Mesothelial cell of epicardium (in vitro differentiated cells): ENCODE results near the gene NKAIN2. TPM values are rescaled to one million over a fixed set of nuclear protein-coding genes. Genes with fewer than 3 reads are reported as not detected.
"Not testable (repeated sequence)": the region's sequence is repeated elsewhere in the genome, so short reads cannot be mapped to it uniquely, and the experiment has no call there.

Source experiments
- DNase-seq, 2 experiments: peaks; one replicate each; pipeline ENCODE4 v3.0.0; 2021; ENCODE audit warnings: low spot score in 2 of 2; ENCODE audit not compliant: unreplicated experiment in 2 of 2
- H3K27ac Mint-ChIP-seq: 2 replicates; pipeline ENCODE4 v1.8.0; 2021; ENCODE audit warnings: mixed read lengths
- H3K27me3 Mint-ChIP-seq: 2 replicates; pipeline ENCODE4 v1.8.0; 2021; ENCODE audit warnings: low read depth, mixed read lengths
- H3K36me3 Mint-ChIP-seq: 2 replicates; pipeline ENCODE4 v1.8.0; 2021; ENCODE audit warnings: mixed read lengths
- H3K4me1 Mint-ChIP-seq: 2 replicates; pipeline ENCODE4 v1.8.0; 2021; ENCODE audit warnings: mixed read lengths
- H3K4me3 Mint-ChIP-seq: 2 replicates; pipeline ENCODE4 v1.8.0; 2021; ENCODE audit warnings: mild to moderate bottlenecking, moderate library complexity, mixed read lengths
- H3K9me3 Mint-ChIP-seq: 2 replicates; pipeline ENCODE4 v1.8.0; 2021; ENCODE audit warnings: mixed read lengths
- total RNA-seq: library from RNA; stranded (reverse); gene quantifications from 3 replicates; pipeline ENCODE4 v1.2.1, GENCODE V29; 2021
- TF ChIP-seq, protein P1 (sequence below): fragments of 200-600 bp; sonication (generic); IDR thresholded peaks from one replicate; pipeline ENCODE4 v1.5.0; 2021; ENCODE audit warnings: antibody characterized with exemption; ENCODE audit not compliant: unreplicated experiment

NKAIN2 gene
- total RNA-seq, 1 donor from 2014 or later = 1.6 TPM

DNA sequence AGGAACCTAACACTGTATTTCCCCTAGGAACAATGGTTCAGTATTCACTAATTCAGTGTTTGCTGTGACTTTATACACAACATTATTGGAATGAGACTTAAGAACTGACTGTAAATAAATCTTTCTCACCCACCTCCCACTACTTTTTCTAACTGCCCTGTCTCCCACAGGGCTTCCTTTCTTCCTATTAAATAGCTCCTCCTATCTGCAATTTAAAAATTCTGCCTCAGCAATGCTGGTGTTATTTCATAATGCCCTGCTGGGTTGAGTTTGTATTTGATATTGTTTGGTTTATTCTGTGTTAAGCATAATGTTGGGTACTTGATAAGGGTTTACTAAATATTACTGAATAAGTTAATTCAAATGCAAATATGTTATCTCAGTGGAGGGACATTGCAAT lies 585.5 kb downstream of the NKAIN2 start:
- no peaks in the 10 kb centered on the region for H3K4me1 Mint-ChIP-seq
- H3K36me3 Mint-ChIP-seq = no peaks in the 10 kb centered on the region
- H3K27me3 Mint-ChIP-seq = peaks cover 9% of the 10 kb centered on the region
- no peak overlapping the region for H3K4me3 Mint-ChIP-seq
- no peak overlapping the region for H3K27ac Mint-ChIP-seq
- DNase-seq = no peak
- H3K9me3 Mint-ChIP-seq = peaks cover 4% of the 10 kb centered on the region
- TF ChIP-seq, protein P1, sequence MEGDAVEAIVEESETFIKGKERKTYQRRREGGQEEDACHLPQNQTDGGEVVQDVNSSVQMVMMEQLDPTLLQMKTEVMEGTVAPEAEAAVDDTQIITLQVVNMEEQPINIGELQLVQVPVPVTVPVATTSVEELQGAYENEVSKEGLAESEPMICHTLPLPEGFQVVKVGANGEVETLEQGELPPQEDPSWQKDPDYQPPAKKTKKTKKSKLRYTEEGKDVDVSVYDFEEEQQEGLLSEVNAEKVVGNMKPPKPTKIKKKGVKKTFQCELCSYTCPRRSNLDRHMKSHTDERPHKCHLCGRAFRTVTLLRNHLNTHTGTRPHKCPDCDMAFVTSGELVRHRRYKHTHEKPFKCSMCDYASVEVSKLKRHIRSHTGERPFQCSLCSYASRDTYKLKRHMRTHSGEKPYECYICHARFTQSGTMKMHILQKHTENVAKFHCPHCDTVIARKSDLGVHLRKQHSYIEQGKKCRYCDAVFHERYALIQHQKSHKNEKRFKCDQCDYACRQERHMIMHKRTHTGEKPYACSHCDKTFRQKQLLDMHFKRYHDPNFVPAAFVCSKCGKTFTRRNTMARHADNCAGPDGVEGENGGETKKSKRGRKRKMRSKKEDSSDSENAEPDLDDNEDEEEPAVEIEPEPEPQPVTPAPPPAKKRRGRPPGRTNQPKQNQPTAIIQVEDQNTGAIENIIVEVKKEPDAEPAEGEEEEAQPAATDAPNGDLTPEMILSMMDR = no peak

DNA sequence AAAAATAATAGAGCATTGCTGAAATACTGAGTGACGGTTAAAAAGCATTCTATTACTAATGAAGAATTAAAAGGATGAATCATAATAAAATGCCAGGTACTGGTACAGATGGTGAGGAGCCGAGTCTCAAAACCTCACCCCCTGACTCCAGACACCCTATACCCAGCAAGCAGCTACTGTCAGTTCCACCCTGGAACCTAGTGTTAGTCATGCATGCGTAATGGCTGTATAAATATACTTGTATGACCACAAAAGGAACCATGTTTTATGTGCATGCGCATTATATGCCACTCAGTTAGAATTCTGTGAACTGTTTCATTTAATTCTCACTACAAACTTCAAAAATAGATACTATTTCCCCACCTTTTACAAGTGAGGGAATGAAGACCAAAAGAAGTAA lies 589.9 kb downstream of the NKAIN2 start:
- no peak overlapping the region for H3K27ac Mint-ChIP-seq
- H3K9me3 Mint-ChIP-seq = peaks cover 4% of the 10 kb centered on the region
- peaks cover 4% of the 10 kb centered on the region for H3K27me3 Mint-ChIP-seq
- TF ChIP-seq, protein P1 = no peak
- H3K4me1 Mint-ChIP-seq = no peaks in the 10 kb centered on the region
- DNase-seq = no peak
- H3K36me3 Mint-ChIP-seq = no peaks in the 10 kb centered on the region
- no peak overlapping the region for H3K4me3 Mint-ChIP-seq

DNA sequence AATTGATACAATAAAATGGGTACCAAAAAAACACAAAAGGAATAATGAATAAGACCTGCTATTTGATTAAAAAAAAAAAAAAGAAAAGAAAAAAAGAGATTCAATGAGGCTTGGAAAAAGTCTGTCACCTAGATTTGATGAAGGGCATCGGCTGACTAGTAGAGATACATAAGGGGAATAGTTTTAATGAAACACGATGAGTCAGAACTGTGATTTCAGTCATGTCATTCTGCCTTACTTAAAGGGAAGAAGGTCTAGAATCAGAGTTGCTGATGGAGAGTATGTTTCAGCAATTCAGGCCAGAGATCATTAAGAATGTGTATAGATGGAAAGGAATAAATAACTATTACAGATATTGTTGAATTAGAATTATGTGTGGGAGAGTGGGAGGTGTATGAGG lies 592.7 kb downstream of the NKAIN2 start:
- Mint-ChIP-seq H3K36me3 (no peaks in the 10 kb centered on the region), H3K27ac (no peak overlapping the region), H3K9me3 (no peaks in the 10 kb centered on the region), H3K4me1 (no peaks in the 10 kb centered on the region), H3K4me3 (no peak overlapping the region), H3K27me3 (peaks cover 1% of the 10 kb centered on the region)
- no peak for DNase-seq
- TF ChIP-seq, protein P1 = no peak

DNA sequence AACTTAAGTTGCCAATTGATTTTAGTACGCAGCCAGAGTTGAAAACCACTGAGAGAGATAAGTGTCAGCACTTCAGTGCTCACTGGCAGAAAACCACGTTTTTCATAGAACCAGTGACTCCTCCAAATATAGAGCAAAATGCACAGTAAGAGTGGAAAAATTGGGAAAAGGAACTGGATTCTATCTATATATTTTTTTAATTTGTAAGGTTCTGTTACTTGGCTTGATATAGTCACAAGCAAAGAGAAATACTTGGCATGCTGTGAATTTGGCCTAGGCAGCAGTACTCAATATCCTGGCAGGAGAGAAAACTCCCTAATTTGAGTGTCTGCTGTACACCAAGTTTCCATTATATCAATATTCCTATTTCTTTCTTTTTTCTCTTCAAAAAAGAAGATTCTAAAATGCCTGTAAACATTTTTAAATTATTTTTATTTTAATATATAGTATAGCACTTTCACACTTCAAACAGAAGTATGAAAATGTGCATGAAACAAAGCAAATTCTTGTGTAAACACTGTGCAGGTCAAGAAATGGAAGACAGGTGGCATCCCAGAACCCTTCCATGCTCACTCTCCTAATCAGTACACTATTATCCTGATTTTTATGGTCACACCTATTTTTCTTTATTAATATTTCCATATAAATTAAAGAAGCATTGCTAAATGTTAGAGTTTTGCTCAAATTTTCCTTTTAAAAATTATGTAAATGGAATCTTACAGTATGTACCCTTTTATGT lies 596.8 kb downstream of the NKAIN2 start:
- no peak for DNase-seq
- no peaks in the 10 kb centered on the region for H3K36me3 Mint-ChIP-seq
- no peak overlapping the region for H3K27ac Mint-ChIP-seq
- H3K27me3 Mint-ChIP-seq = peaks cover 4% of the 10 kb centered on the region
- TF ChIP-seq, protein P1 = no peak
- no peaks in the 10 kb centered on the region for H3K9me3 Mint-ChIP-seq
- no peaks in the 10 kb centered on the region for H3K4me1 Mint-ChIP-seq
- no peak overlapping the region for H3K4me3 Mint-ChIP-seq

DNA sequence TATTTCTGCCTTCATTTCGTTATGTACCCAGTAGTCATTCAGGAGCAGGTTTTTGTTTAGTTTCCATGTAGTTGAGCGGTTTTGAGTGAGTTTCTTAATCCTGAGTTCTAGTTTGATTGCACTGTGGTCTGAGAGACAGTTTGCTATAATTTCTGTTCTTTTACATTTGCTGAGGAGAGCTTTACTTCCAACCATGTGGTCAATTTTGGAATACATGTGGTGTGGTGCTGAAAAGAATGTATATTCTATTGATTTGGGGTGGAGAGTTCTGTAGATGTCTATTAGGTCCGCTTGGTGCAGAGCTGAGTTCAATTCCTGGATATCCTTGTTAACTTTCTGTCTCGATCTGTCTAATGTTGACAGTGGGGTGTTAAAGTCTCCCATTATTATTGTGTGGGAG lies 606.8 kb downstream of the NKAIN2 start:
- H3K4me1 Mint-ChIP-seq, H3K27ac Mint-ChIP-seq, DNase-seq, H3K36me3 Mint-ChIP-seq, H3K4me3 Mint-ChIP-seq, H3K27me3 Mint-ChIP-seq: not testable (repeated sequence)
- peaks cover 15% of the 10 kb centered on the region for H3K9me3 Mint-ChIP-seq

DNA sequence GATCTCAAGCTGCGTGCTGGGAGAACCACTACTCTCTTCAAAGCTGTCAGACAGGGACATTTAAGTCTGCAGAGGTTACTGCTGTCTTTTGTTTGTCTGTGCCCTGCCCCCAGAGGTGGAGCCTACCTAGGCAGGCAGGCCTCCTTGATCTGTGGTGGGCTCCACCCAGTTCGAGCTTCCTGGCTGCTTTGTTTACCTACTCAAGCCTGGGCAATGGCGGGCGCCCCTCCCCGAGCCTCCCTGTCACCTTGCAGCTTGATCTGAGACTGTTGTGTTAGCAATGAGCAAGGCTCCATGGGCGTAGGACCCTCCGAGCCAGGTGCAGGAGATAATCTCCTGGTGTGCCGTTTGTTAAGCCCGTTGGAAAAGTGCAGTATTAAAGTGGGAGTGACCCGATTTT lies 609.0 kb downstream of the NKAIN2 start:
- peaks cover 15% of the 10 kb centered on the region for H3K9me3 Mint-ChIP-seq
- H3K27me3 Mint-ChIP-seq, DNase-seq, H3K36me3 Mint-ChIP-seq, H3K4me1 Mint-ChIP-seq, H3K4me3 Mint-ChIP-seq, H3K27ac Mint-ChIP-seq: not testable (repeated sequence)
